GM19193 (cell line): ENCODE data around the gene UTP15.
A peak's percentile ranks its signal among the peaks of the same experiment; 100 is the strongest.

Experiments
- POLR2A ChIP-seq: IDR thresholded peaks from 4 replicates; pipeline ENCODE4 v1.6.1; 2011; ENCODE audit not compliant: insufficient read depth, insufficient read length; ENCODE audit errors: extremely low read depth

UTP15 gene

GRCh38 chr5:73565139-73565968, at the start of gene UTP15, which contains the start of gene ANKRA2:
TSS of gene UTP15 (plus strand) at chr5:73565743. CDS start at chr5:73567345, 1,602 bp downstream.
TSS of gene ANKRA2 (minus strand) at chr5:73565639. CDS start at chr5:73562881, 2,758 bp downstream.
- peak; percentile 83 for TF ChIP-seq POLR2A

- no peak for TF ChIP-seq POLR2A
Measured at GRCh38 chr5:73519531-73520283, 45.8 kb upstream of the UTP15 start.

GRCh38 chr5:73522989-73523388, 42.6 kb upstream of the UTP15 start:
- no peak for TF ChIP-seq POLR2A

- no peak for TF ChIP-seq POLR2A
Measured at GRCh38 chr5:73523861-73524260, 41.7 kb upstream of the UTP15 start.

GRCh38 chr5:73525606-73526203, 39.8 kb upstream of the UTP15 start:
- no peak for TF ChIP-seq POLR2A

GRCh38 chr5:73528248-73528647, 37.3 kb upstream of the UTP15 start:
- TF ChIP-seq POLR2A = no peak

GRCh38 chr5:73529081-73529480, 36.5 kb upstream of the UTP15 start:
- TF ChIP-seq POLR2A = no peak

GRCh38 chr5:73531356-73531755, 34.2 kb upstream of the UTP15 start:
- no peak for TF ChIP-seq POLR2A

GRCh38 chr5:73532195-73532594, 33.3 kb upstream of the UTP15 start:
- no peak for TF ChIP-seq POLR2A

GRCh38 chr5:73534011-73534644, 31.4 kb upstream of the UTP15 start:
- no peak for TF ChIP-seq POLR2A

GRCh38 chr5:73534971-73535370, 30.6 kb upstream of the UTP15 start:
- TF ChIP-seq POLR2A = no peak

- no peak for TF ChIP-seq POLR2A
Measured at GRCh38 chr5:73539730-73540129, 25.8 kb upstream of the UTP15 start.

- TF ChIP-seq POLR2A = no peak
Measured at GRCh38 chr5:73540192-73540591, 25.4 kb upstream of the UTP15 start.

GRCh38 chr5:73542020-73542419, 23.5 kb upstream of the UTP15 start:
- TF ChIP-seq POLR2A = no peak
